ENCODE results near the gene ARFGEF2.

ARFGEF2 gene

GRCh38 chr20:48970681-48971365, 49.3 kb downstream of the ARFGEF2 start:
- TF ChIP-seq RAD21 (IDR thresholded peaks at IDR 0.05; ENCODE audit: low read depth) (0 out of 2 replicates have a peak, but pooled peaks have one; percentile 13), MAX (IDR thresholded peaks at IDR 0.05) (no peak)

DNA sequence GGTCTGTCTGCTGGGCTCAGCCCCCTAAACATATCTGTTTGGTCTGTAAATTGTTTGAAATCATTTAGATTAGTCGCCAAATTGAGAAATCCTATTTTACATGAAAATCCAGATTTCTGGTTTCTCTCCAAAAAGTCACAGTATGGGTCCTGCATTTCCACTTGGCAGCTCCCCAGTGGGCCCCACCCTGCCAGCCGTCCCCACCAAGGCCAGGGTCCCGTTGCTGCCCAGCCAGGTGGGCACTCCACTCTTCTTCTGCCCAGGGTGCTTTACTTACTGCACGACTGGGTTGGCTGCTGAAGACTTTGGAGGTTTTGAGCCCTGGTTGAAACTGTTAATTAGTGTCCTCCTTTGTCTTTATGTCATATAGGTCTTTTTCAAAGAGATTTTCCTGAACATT, 50.4 kb downstream of the ARFGEF2 start:
- TF ChIP-seq TEAD4 (IDR thresholded peaks at IDR 0.05): no peak
- TF ChIP-seq TAF1 (IDR thresholded peaks at IDR 0.05; ENCODE audit: low read depth): no peak
- no peak for TF ChIP-seq MAX (IDR thresholded peaks at IDR 0.05)
- TF ChIP-seq CREB1 (IDR thresholded peaks at IDR 0.05; ENCODE audit: low read depth): no peak
- TF ChIP-seq EP300 (IDR thresholded peaks at IDR 0.05; ENCODE audit: borderline replicate concordance): no peak
- TF ChIP-seq NFIC (IDR thresholded peaks at IDR 0.05): no peak
- TF ChIP-seq ZBTB7A (IDR thresholded peaks at IDR 0.05; ENCODE audit: low read depth): no peak
- TF ChIP-seq EGR1 (IDR thresholded peaks at IDR 0.05): no peak
- no peak for TF ChIP-seq TCF12 (IDR thresholded peaks at IDR 0.05; ENCODE audit: low read depth)
- TF ChIP-seq RAD21 (IDR thresholded peaks at IDR 0.05; ENCODE audit: low read depth): no peak

- no peak for TF ChIP-seq TAF1 (IDR thresholded peaks at IDR 0.05; ENCODE audit: low read depth)
- no peak for TF ChIP-seq TEAD4 (IDR thresholded peaks at IDR 0.05)
- no peak for TF ChIP-seq YY1 (IDR thresholded peaks at IDR 0.05; ENCODE audit: low read depth)
- TF ChIP-seq ZBTB7A (IDR thresholded peaks at IDR 0.05; ENCODE audit: low read depth): no peak
- no peak for TF ChIP-seq NFIC (IDR thresholded peaks at IDR 0.05)
- no peak for TF ChIP-seq EGR1 (IDR thresholded peaks at IDR 0.05)
- TF ChIP-seq CEBPB (IDR thresholded peaks at IDR 0.05): no peak
- TF ChIP-seq, protein P1, sequence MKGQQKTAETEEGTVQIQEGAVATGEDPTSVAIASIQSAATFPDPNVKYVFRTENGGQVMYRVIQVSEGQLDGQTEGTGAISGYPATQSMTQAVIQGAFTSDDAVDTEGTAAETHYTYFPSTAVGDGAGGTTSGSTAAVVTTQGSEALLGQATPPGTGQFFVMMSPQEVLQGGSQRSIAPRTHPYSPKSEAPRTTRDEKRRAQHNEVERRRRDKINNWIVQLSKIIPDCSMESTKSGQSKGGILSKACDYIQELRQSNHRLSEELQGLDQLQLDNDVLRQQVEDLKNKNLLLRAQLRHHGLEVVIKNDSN (IDR thresholded peaks at IDR 0.05): no peak
- TF ChIP-seq FOXM1 (IDR thresholded peaks at IDR 0.05; ENCODE audit: borderline replicate concordance, low read depth): no peak
- TF ChIP-seq CREB1 (IDR thresholded peaks at IDR 0.05; ENCODE audit: low read depth): no peak
Observed at GRCh38 chr20:48972816-48973215, 51.3 kb downstream of the ARFGEF2 start.

DNA sequence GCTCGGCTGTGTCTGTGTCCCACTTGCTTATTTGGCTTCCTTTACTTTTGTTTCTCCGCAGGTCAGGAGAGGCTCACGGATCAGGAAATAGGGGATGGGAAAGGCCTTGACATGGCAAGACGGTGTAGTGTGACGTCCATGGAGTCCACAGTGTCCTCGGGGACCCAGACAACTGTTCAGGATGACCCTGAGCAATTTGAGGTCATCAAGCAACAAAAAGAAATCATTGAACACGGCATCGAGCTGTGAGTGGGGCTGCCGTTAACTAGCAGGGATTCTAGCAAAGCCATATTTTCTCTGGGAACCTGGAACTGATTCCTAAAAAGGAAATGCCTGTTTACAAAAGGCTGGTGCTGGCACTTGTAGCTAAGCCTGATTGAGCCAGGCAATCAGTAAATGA, 54.4 kb downstream of the ARFGEF2 start:
- TF ChIP-seq ZBTB7A (IDR thresholded peaks at IDR 0.05; ENCODE audit: low read depth) (no peak), EP300 (IDR thresholded peaks at IDR 0.05; ENCODE audit: borderline replicate concordance) (no peak), NFIC (IDR thresholded peaks at IDR 0.05) (no peak), TAF1 (IDR thresholded peaks at IDR 0.05; ENCODE audit: low read depth) (no peak), TCF12 (IDR thresholded peaks at IDR 0.05; ENCODE audit: low read depth) (no peak), MAX (IDR thresholded peaks at IDR 0.05) (no peak), FOXM1 (IDR thresholded peaks at IDR 0.05; ENCODE audit: borderline replicate concordance, low read depth) (no peak), TEAD4 (IDR thresholded peaks at IDR 0.05) (no peak), CEBPB (IDR thresholded peaks at IDR 0.05) (no peak), EGR1 (IDR thresholded peaks at IDR 0.05) (no peak), RAD21 (IDR thresholded peaks at IDR 0.05; ENCODE audit: low read depth) (no peak), YY1 (IDR thresholded peaks at IDR 0.05; ENCODE audit: low read depth) (no peak)
- TF ChIP-seq, protein P2, sequence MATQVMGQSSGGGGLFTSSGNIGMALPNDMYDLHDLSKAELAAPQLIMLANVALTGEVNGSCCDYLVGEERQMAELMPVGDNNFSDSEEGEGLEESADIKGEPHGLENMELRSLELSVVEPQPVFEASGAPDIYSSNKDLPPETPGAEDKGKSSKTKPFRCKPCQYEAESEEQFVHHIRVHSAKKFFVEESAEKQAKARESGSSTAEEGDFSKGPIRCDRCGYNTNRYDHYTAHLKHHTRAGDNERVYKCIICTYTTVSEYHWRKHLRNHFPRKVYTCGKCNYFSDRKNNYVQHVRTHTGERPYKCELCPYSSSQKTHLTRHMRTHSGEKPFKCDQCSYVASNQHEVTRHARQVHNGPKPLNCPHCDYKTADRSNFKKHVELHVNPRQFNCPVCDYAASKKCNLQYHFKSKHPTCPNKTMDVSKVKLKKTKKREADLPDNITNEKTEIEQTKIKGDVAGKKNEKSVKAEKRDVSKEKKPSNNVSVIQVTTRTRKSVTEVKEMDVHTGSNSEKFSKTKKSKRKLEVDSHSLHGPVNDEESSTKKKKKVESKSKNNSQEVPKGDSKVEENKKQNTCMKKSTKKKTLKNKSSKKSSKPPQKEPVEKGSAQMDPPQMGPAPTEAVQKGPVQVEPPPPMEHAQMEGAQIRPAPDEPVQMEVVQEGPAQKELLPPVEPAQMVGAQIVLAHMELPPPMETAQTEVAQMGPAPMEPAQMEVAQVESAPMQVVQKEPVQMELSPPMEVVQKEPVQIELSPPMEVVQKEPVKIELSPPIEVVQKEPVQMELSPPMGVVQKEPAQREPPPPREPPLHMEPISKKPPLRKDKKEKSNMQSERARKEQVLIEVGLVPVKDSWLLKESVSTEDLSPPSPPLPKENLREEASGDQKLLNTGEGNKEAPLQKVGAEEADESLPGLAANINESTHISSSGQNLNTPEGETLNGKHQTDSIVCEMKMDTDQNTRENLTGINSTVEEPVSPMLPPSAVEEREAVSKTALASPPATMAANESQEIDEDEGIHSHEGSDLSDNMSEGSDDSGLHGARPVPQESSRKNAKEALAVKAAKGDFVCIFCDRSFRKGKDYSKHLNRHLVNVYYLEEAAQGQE (IDR thresholded peaks at IDR 0.05; ENCODE audit: low read depth): no peak
- TF ChIP-seq, protein P1 (IDR thresholded peaks at IDR 0.05): no peak

GRCh38 chr20:48983423-48984400, 62.2 kb downstream of the ARFGEF2 start:
- TF ChIP-seq NFIC (IDR thresholded peaks at IDR 0.05) (peak; percentile 23; the same call in 1 of the 2 replicates), FOXM1 (IDR thresholded peaks at IDR 0.05; ENCODE audit: borderline replicate concordance, low read depth) (no peak), EP300 (IDR thresholded peaks at IDR 0.05; ENCODE audit: borderline replicate concordance) (no peak)

GRCh38 chr20:48984575-48985219, 63.2 kb downstream of the ARFGEF2 start:
- peak; percentile 52; the same call in 1 of the 2 replicates for TF ChIP-seq FOXM1 (IDR thresholded peaks at IDR 0.05; ENCODE audit: borderline replicate concordance, low read depth)
- peak; percentile 72 for TF ChIP-seq MAX (IDR thresholded peaks at IDR 0.05)
- TF ChIP-seq EGR1 (IDR thresholded peaks at IDR 0.05): peak; percentile 86
- no peak for TF ChIP-seq CREB1 (IDR thresholded peaks at IDR 0.05; ENCODE audit: low read depth)
- peak; percentile 23; the same call in 1 of the 2 replicates for TF ChIP-seq NFIC (IDR thresholded peaks at IDR 0.05)
- TF ChIP-seq, protein P2 (IDR thresholded peaks at IDR 0.05; ENCODE audit: low read depth): no peak
- no peak for TF ChIP-seq RAD21 (IDR thresholded peaks at IDR 0.05; ENCODE audit: low read depth)
- TF ChIP-seq CEBPB (IDR thresholded peaks at IDR 0.05): no peak
- TF ChIP-seq ZBTB7A (IDR thresholded peaks at IDR 0.05; ENCODE audit: low read depth): no peak
- TF ChIP-seq TEAD4 (IDR thresholded peaks at IDR 0.05): peak; percentile 49; the same call in 1 of the 2 replicates
- TF ChIP-seq EP300 (IDR thresholded peaks at IDR 0.05; ENCODE audit: borderline replicate concordance): no peak
- TF ChIP-seq TCF12 (IDR thresholded peaks at IDR 0.05; ENCODE audit: low read depth): no peak
- TF ChIP-seq, protein P1 (IDR thresholded peaks at IDR 0.05): no peak; the same call in 1 of the 2 replicates
- no peak for TF ChIP-seq TAF1 (IDR thresholded peaks at IDR 0.05; ENCODE audit: low read depth)
- no peak for TF ChIP-seq YY1 (IDR thresholded peaks at IDR 0.05; ENCODE audit: low read depth)
